HepG2 (cell line): ENCODE results near the gene REEP3. TPM values are rescaled to one million over a fixed set of nuclear protein-coding genes. Genes with fewer than 3 reads are reported as not detected.

Source experiments
- ATAC-seq: fragments of 200-7000 bp; cut with Tn5 transposase; 3 replicates; pipeline ENCODE4 v1.9.1; 2020; ENCODE audit warnings: mild to moderate bottlenecking, moderate library complexity
- BruUV-seq: library from RNA; stranded (reverse); fragments of 400-500 nt; replicated peaks from 2 replicates; lab custom pipeline; 2021; lab: Mats Ljungman, UMichigan
- CTCF ChIA-PET: fragments of 300-600 bp; formaldehyde crosslinking; extraction: SDS; loops from one replicate; lab custom pipeline; 2021; ENCODE audit warnings: low total read pairs, inconsistent platforms, low intra/inter-chr PET ratio; lab: Yijun Ruan, JAX
- POLR2A ChIA-PET: fragments of 350-600 bp; sonication (Branson Sonifier 250); formaldehyde crosslinking; loops from one replicate; lab custom pipeline; 2020; ENCODE audit warnings: antibody characterized with exemption, inconsistent platforms; lab: Yijun Ruan, JAX
- DNase-seq: peaks from one replicate; pipeline ENCODE4 v3.0.0-alpha.2; 2015; ENCODE audit warnings: low spot score
- FAIRE-seq: peaks from 3 replicates; lab custom pipeline; 2011; peaks lifted over from hg19 to GRCh38; lab: Jason Lieb, UNC
- H2AFZ ChIP-seq: one replicate; pipeline ENCODE4 v1.6.1; 2011; ENCODE audit warnings: low read length, inconsistent platforms
- H3K27ac ChIP-seq: fragments of 300-600 bp; 3 replicates; pipeline ENCODE4 v1.8.0; 2011; ENCODE audit warnings: mixed run types, mild to moderate bottlenecking, mixed read lengths, low read length, inconsistent platforms; ENCODE audit not compliant: insufficient read depth; ENCODE audit errors: extremely low read length
- H3K27me3 ChIP-seq, 2 experiments: fragments of 200-600 bp in 1 of 2; 2 replicates in 1 of 2; 3 replicates in 1 of 2; pipeline versions ENCODE4 v1.6.0 to v1.8.0; 2011; ENCODE audit warnings: low read length in 2 of 2, mild to moderate bottlenecking in 2 of 2, moderate library complexity in 2 of 2, inconsistent platforms in 1 of 2; ENCODE audit not compliant: insufficient read depth in 2 of 2, control insufficient read depth in 1 of 2
- H3K36me3 ChIP-seq, 2 experiments: fragments of 200-600 bp in 1 of 2; replicated peaks in 1 of 2; 2 replicates in 1 of 2; 3 replicates in 1 of 2; pipeline versions ENCODE4 v1.5.1 to v1.8.0; 2011; ENCODE audit warnings: low read length in 2 of 2, inconsistent platforms in 1 of 2; ENCODE audit not compliant: insufficient read depth in 2 of 2, control insufficient read depth in 1 of 2
- H3K4me1 ChIP-seq: 2 replicates; pipeline ENCODE4 v1.5.1; 2012; ENCODE audit warnings: low read length, inconsistent platforms; ENCODE audit not compliant: insufficient read depth
- H3K4me2 ChIP-seq: 2 replicates; pipeline ENCODE4 v1.6.0; 2011; ENCODE audit warnings: low read depth, low read length, inconsistent platforms
- H3K4me3 ChIP-seq, 3 experiments: fragments of 200-600 bp in 1 of 3; sonication (generic), shearing (Covaris generic) in 1 of 3; replicated peaks in 1 of 3; 2 replicates each; pipeline ENCODE4 v1.5.1; 2011 to 2016; ENCODE audit warnings: low read length in 3 of 3, inconsistent platforms in 2 of 3, low read depth in 2 of 3, mild to moderate bottlenecking in 2 of 3, control low read depth in 1 of 3, mixed read lengths in 1 of 3; ENCODE audit not compliant: insufficient read depth in 1 of 3
- H3K79me2 ChIP-seq: one replicate; pipeline ENCODE4 v1.6.1; 2011; ENCODE audit warnings: low read length, inconsistent platforms; ENCODE audit not compliant: insufficient read depth
- H3K9ac ChIP-seq: 2 replicates; pipeline ENCODE4 v1.6.0; 2011; ENCODE audit warnings: mild to moderate bottlenecking, low read depth, low read length, inconsistent platforms; ENCODE audit not compliant: insufficient read depth
- H3K9me3 ChIP-seq: 2 replicates; pipeline ENCODE4 v1.5.1; 2012; ENCODE audit warnings: mild to moderate bottlenecking, low read length
- H4K20me1 ChIP-seq: 2 replicates; pipeline ENCODE4 v1.6.0; 2011; ENCODE audit warnings: inconsistent platforms, mild to moderate bottlenecking, low read length, moderate library complexity; ENCODE audit not compliant: insufficient read depth
- ATF7 ChIP-seq, 2 experiments: fragments of 450-650 bp in 1 of 2; sonication (generic) in 1 of 2; formaldehyde crosslinking in 1 of 2; IDR thresholded peaks; 2 replicates each; pipeline versions ENCODE4 v1.4.0 to v1.6.1; 2016 to 2020; ENCODE audit warnings: antibody characterized with exemption in 1 of 2, mild to moderate bottlenecking in 1 of 2, missing genetic modification reagents in 1 of 2
- HMGA1 ChIP-seq: sonication (generic); formaldehyde crosslinking; conservative IDR thresholded peaks from 2 replicates; pipeline ENCODE4 v1.4.0; 2020; ENCODE audit warnings: missing genetic modification reagents
- NCOA1 ChIP-seq: sonication (generic); formaldehyde crosslinking; IDR thresholded peaks from 2 replicates; pipeline ENCODE4 v1.9.0; 2021; ENCODE audit warnings: missing genetic modification reagents
- SOX6 ChIP-seq, 2 experiments: fragments of 450-650 bp in 1 of 2; sonication (generic) in 1 of 2; formaldehyde crosslinking in 1 of 2; IDR thresholded peaks; 2 replicates each; pipeline versions ENCODE4 v1.4.0 to v1.6.1; 2017 to 2020; ENCODE audit warnings: antibody characterized with exemption in 1 of 2, mild to moderate bottlenecking in 1 of 2, missing genetic modification reagents in 1 of 2
- TGIF2 ChIP-seq: IDR thresholded peaks from 2 replicates; pipeline ENCODE4 v1.6.1; 2016; ENCODE audit warnings: control low read depth, missing compliant biosample characterization
- ZNF564 ChIP-seq: sonication (generic); formaldehyde crosslinking; IDR thresholded peaks from 2 replicates; pipeline ENCODE4 v1.8.1; 2023; ENCODE audit warnings: mild to moderate bottlenecking, missing genetic modification reagents
- ZNF614 ChIP-seq: IDR thresholded peaks from 2 replicates; pipeline ENCODE4 v1.6.1; 2018; ENCODE audit warnings: missing biosample characterization, missing genetic modification reagents, inconsistent platforms, borderline replicate concordance
- ZNF768 ChIP-seq: sonication (generic); formaldehyde crosslinking; IDR thresholded peaks from 2 replicates; pipeline ENCODE4 v1.4.0; 2020; ENCODE audit warnings: missing genetic modification reagents
- ZNF83 ChIP-seq: sonication (generic); formaldehyde crosslinking; IDR thresholded peaks from 2 replicates; pipeline ENCODE4 v1.4.0; 2020; ENCODE audit warnings: missing genetic modification reagents, mild to moderate bottlenecking, borderline replicate concordance
- ZSCAN9 ChIP-seq: IDR thresholded peaks from 2 replicates; pipeline ENCODE4 v1.6.1; 2016; ENCODE audit warnings: borderline replicate concordance
- WGBS: methylation state at CpG from one replicate; pipeline ENCODE4 v1.1.6; 2017; ENCODE audit warnings: low lambda C conversion rate; 5-methylcytosine and 5-hydroxymethylcytosine counted together
- in situ Hi-C: cut with HindIII; loops from 2 replicates; pipeline ENCODE4 v1.10.0; 2017; ENCODE audit warnings: low pct_unique_long_range_greater_than_20kb; ENCODE audit not compliant: extremely low pct_ligation_motif_present
- intact Hi-C: fragments of 100-400 bp; cut with micrococcal nuclease; formaldehyde crosslinking; loops from one replicate; pipeline ENCODE4 v1.10.0; 2022; ENCODE audit not compliant: unreplicated experiment
- polyA plus RNA-seq, 8 experiments: library from polyadenylated mRNA; depleted of rRNA in 3 of 8; stranded (reverse) in 7 of 8; unstranded in 1 of 8; fragments of >200 nt; fragmentation: Illumina TruSeq in 4 of 8; extraction: Trizol in 4 of 8; gene quantifications; 2 replicates each; pipeline versions ENCODE4 v1.2.1 to v1.2.3, GENCODE V29; 2011 to 2016; ENCODE audit warnings: low read depth in 4 of 8, missing spikeins in 1 of 8, mixed read lengths in 1 of 8; ENCODE audit not compliant: insufficient read depth in 1 of 8
- total RNA-seq, 5 experiments: library from RNA; depleted of rRNA; stranded (reverse); fragments of >200 nt; fragmentation: Illumina TruSeq; extraction: Trizol; gene quantifications; 2 replicates each; pipeline ENCODE4 v1.2.3, GENCODE V29; 2016; ENCODE audit warnings: low read depth in 1 of 5
- TF ChIP-seq, protein P1 (sequence below), 2 experiments: fragments of 450-650 bp in 1 of 2; sonication (generic) in 1 of 2; formaldehyde crosslinking; IDR thresholded peaks; 2 replicates each; pipeline versions ENCODE4 v1.5.0 to v1.8.0; 2020 to 2022; ENCODE audit warnings: mild to moderate bottlenecking in 1 of 2, missing genetic modification reagents in 1 of 2
- TF ChIP-seq, protein P2 (sequence below): sonication (generic); formaldehyde crosslinking; IDR thresholded peaks from 2 replicates; pipeline ENCODE4 v1.4.0; 2020; ENCODE audit warnings: mild to moderate bottlenecking, missing genetic modification reagents
- TF ChIP-seq, protein P3 (sequence below): sonication (generic); formaldehyde crosslinking; IDR thresholded peaks from 2 replicates; pipeline ENCODE4 v1.4.0; 2020; ENCODE audit warnings: missing genetic modification reagents
- TF ChIP-seq, protein P4 (sequence below): sonication (generic); formaldehyde crosslinking; IDR thresholded peaks from 2 replicates; pipeline ENCODE4 v1.9.0; 2021; ENCODE audit warnings: missing genetic modification reagents, borderline replicate concordance

Gene REEP3
- total and polyA plus RNA-seq, 2 of the 13 experiments (the other 11 are each of a cell fraction or from before 2014, with no cell fraction given): 7.1 to 31.4 TPM

DNA sequence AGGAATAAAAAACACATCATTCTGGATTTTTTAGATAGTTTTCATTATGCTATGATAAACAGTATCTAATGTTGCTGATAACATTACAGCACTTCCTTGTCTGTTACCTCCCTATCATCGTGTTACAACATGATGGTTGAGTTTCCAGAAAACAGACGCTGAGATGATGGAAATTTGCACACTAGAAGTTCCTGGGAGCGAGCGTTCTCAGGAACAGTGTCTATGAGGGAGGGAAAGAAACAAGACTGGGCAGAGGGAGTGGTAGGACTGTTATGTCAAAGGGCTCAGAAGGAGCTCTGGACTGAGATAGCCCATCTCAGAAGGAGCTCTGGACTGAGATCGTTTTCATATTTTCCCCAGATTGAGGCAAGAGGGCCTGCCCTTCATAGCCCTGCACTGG is 121.6 kb downstream of the REEP3 start (continued):
- TF ChIP-seq, protein P1, sequence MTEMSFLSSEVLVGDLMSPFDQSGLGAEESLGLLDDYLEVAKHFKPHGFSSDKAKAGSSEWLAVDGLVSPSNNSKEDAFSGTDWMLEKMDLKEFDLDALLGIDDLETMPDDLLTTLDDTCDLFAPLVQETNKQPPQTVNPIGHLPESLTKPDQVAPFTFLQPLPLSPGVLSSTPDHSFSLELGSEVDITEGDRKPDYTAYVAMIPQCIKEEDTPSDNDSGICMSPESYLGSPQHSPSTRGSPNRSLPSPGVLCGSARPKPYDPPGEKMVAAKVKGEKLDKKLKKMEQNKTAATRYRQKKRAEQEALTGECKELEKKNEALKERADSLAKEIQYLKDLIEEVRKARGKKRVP (CRISPR knock-in tag; IDR thresholded peaks at IDR 0.05): no peak
- TF ChIP-seq, protein P2, sequence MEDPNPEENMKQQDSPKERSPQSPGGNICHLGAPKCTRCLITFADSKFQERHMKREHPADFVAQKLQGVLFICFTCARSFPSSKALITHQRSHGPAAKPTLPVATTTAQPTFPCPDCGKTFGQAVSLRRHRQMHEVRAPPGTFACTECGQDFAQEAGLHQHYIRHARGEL: no peak
- TF ChIP-seq ATF7 (IDR thresholded peaks at IDR 0.05) (no peak), ATF7 (CRISPR knock-in tag; IDR thresholded peaks at IDR 0.05) (no peak), ZNF564 (CRISPR knock-in tag) (no peak)

DNA sequence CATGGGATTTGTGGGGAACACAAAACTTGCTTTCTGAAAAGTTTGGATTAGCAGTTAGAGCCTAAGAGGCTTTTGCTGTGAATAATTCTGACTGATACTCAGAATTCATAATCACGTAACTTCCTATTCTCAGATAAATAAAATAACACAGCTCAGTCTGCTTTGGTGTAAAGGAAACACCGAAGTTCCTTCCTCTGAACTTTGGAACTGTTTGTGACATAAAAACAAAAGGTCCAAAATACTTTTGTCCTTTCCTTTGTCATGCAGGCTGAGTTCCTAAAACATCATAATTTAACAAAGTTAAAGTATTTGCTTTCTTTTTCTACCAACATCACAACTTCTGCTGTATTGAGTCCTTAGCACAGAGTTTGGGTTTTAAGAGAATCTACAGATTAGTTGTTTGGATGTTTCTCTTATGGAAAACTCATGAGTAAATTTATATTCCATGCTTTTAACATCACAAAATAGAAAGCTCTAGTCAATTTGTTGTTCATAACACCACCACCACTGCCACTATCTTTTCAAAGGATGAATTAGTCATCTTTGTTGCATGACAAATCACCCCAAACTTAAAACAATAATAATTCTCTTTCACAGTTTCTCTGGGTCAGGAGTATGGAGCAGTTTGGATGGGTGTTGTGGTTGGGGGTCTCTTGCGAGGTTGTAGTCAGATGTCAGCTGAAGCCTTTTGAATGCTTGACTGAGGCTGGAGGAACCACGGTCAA is 123.4 kb downstream of the REEP3 start:
- WGBS: 43% methylated on average over 4 of the region's 4 CpGs
- no peak for ATAC-seq
- Histone ChIP-seq H3K4me2 (no peak overlapping the region), H3K4me3 (no peak overlapping the region), H4K20me1 (no peaks in the 10 kb centered on the region), H3K9me3 (no peaks in the 10 kb centered on the region), H3K27ac (no peak overlapping the region), H3K4me1 (0 out of 2 replicates have a peak, but pooled peaks cover 5% of the 10 kb centered on the region), H3K79me2 (no peaks in the 10 kb centered on the region), H3K36me3 (no peaks in the 10 kb centered on the region), H3K27me3 (0 out of 5 replicates have a peak, but pooled peaks cover 0 to 4% of the 10 kb centered on the region in 2 experiments), H3K9ac (no peak overlapping the region), H2AFZ (no peak overlapping the region)
- DNase-seq: no peak
- intact Hi-C loops: no loop called here
- in situ Hi-C loops: no loop called here
- no peak for FAIRE-seq
- ChIA-PET CTCF (no interaction called here), POLR2A (no interaction called here)
- no TSS peak for BruUV-seq
- TF ChIP-seq ZNF83 (no peak), NCOA1 (CRISPR knock-in tag) (no peak), ZSCAN9 (CRISPR knock-in tag) (no peak), HMGA1 (CRISPR knock-in tag) (no peak), ZNF614 (CRISPR knock-in tag) (no peak), ZNF768 (no peak), TGIF2 (CRISPR knock-in tag) (no peak), SOX6 (IDR thresholded peaks at IDR 0.05) (no peak), SOX6 (CRISPR knock-in tag; IDR thresholded peaks at IDR 0.05) (no peak)
- TF ChIP-seq, protein P3, sequence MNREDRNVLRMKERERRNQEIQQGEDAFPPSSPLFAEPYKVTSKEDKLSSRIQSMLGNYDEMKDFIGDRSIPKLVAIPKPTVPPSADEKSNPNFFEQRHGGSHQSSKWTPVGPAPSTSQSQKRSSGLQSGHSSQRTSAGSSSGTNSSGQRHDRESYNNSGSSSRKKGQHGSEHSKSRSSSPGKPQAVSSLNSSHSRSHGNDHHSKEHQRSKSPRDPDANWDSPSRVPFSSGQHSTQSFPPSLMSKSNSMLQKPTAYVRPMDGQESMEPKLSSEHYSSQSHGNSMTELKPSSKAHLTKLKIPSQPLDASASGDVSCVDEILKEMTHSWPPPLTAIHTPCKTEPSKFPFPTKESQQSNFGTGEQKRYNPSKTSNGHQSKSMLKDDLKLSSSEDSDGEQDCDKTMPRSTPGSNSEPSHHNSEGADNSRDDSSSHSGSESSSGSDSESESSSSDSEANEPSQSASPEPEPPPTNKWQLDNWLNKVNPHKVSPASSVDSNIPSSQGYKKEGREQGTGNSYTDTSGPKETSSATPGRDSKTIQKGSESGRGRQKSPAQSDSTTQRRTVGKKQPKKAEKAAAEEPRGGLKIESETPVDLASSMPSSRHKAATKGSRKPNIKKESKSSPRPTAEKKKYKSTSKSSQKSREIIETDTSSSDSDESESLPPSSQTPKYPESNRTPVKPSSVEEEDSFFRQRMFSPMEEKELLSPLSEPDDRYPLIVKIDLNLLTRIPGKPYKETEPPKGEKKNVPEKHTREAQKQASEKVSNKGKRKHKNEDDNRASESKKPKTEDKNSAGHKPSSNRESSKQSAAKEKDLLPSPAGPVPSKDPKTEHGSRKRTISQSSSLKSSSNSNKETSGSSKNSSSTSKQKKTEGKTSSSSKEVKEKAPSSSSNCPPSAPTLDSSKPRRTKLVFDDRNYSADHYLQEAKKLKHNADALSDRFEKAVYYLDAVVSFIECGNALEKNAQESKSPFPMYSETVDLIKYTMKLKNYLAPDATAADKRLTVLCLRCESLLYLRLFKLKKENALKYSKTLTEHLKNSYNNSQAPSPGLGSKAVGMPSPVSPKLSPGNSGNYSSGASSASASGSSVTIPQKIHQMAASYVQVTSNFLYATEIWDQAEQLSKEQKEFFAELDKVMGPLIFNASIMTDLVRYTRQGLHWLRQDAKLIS: no peak
- TF ChIP-seq, protein P4, sequence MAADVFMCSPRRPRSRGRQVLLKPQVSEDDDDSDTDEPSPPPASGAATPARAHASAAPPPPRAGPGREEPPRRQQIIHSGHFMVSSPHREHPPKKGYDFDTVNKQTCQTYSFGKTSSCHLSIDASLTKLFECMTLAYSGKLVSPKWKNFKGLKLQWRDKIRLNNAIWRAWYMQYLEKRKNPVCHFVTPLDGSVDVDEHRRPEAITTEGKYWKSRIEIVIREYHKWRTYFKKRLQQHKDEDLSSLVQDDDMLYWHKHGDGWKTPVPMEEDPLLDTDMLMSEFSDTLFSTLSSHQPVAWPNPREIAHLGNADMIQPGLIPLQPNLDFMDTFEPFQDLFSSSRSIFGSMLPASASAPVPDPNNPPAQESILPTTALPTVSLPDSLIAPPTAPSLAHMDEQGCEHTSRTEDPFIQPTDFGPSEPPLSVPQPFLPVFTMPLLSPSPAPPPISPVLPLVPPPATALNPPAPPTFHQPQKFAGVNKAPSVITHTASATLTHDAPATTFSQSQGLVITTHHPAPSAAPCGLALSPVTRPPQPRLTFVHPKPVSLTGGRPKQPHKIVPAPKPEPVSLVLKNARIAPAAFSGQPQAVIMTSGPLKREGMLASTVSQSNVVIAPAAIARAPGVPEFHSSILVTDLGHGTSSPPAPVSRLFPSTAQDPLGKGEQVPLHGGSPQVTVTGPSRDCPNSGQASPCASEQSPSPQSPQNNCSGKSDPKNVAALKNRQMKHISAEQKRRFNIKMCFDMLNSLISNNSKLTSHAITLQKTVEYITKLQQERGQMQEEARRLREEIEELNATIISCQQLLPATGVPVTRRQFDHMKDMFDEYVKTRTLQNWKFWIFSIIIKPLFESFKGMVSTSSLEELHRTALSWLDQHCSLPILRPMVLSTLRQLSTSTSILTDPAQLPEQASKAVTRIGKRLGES (CRISPR knock-in tag): no peak
